GM12865 (cell line): ENCODE data around the gene PCYT1B.

ENCODE experiments used
- DNase-seq: peaks from one replicate; pipeline ENCODE4 v3.0.0; 2010; ENCODE audit warnings: low read depth
- H3K4me3 ChIP-seq: 2 replicates; pipeline ENCODE4 v1.5.1; 2011; ENCODE audit warnings: mild to moderate bottlenecking, low read depth, low read length, control low read depth
- CTCF ChIP-seq: IDR thresholded peaks from 2 replicates; pipeline ENCODE4 v1.5.1; 2011; ENCODE audit warnings: low read length, control low read depth, low read depth, inconsistent platforms; ENCODE audit not compliant: insufficient read depth; ENCODE audit errors: missing control alignments

Gene PCYT1B

GRCh38 chrX:24682739-24683432, 35.7 kb upstream of the PCYT1B start:
- H3K4me3 ChIP-seq = no peak overlapping the region
- no peak for DNase-seq
- TF ChIP-seq CTCF = no peak

- TF ChIP-seq CTCF = peak; percentile 41
- DNase-seq = peak; percentile 15
- H3K4me3 ChIP-seq = no peak overlapping the region
Observed at GRCh38 chrX:24676403-24677024, 29.4 kb upstream of the PCYT1B start.

- no peak for TF ChIP-seq CTCF
- DNase-seq = no peak
- H3K4me3 ChIP-seq = no peak overlapping the region
Observed at GRCh38 chrX:24673424-24673823, 26.3 kb upstream of the PCYT1B start.

GRCh38 chrX:24672701-24673190, 25.6 kb upstream of the PCYT1B start:
- no peak for DNase-seq
- no peak for TF ChIP-seq CTCF
- no peak overlapping the region for H3K4me3 ChIP-seq

- DNase-seq = no peak
- H3K4me3 ChIP-seq = no peak overlapping the region
- TF ChIP-seq CTCF = no peak
Observed at GRCh38 chrX:24668111-24668510, 21.0 kb upstream of the PCYT1B start.

- H3K4me3 ChIP-seq = no peak overlapping the region
- no peak for DNase-seq
- no peak for TF ChIP-seq CTCF
Observed at GRCh38 chrX:24662352-24662751, 15.2 kb upstream of the PCYT1B start.
